ENCODE measurements around the gene GPR61.
A peak's percentile ranks its signal among the peaks of the same experiment; 100 is the strongest.

GPR61 gene

GRCh38 chr1:109531380-109531779, 8.3 kb upstream of the GPR61 start:
- Histone ChIP-seq H3K4me3 (ENCODE audit: low read depth, low read length) (no peak overlapping the region), H3K36me3 (ENCODE audit: control insufficient read depth, insufficient read depth, low read length) (no peaks in the 10 kb centered on the region), H3K4me1 (ENCODE audit: control insufficient read depth, insufficient read depth, low read length) (no peaks in the 10 kb centered on the region), H3K9me3 (ENCODE audit: control insufficient read depth, insufficient read depth, low read length) (no peaks in the 10 kb centered on the region), H3K9ac (ENCODE audit: low read depth, low read length) (no peak overlapping the region), H3K27me3 (ENCODE audit: control insufficient read depth, insufficient read depth, low read length) (no peaks in the 10 kb centered on the region)

GRCh38 chr1:109531826-109532364, 7.8 kb upstream of the GPR61 start:
- no peaks in the 10 kb centered on the region for H3K4me1 ChIP-seq (ENCODE audit: control insufficient read depth, insufficient read depth, low read length)
- no peak overlapping the region for H3K9ac ChIP-seq (ENCODE audit: low read depth, low read length)
- H3K9me3 ChIP-seq (ENCODE audit: control insufficient read depth, insufficient read depth, low read length) = no peaks in the 10 kb centered on the region
- H3K4me3 ChIP-seq (ENCODE audit: low read depth, low read length) = peak overlapping the region; percentile 20
- H3K36me3 ChIP-seq (ENCODE audit: control insufficient read depth, insufficient read depth, low read length) = no peaks in the 10 kb centered on the region
- H3K27me3 ChIP-seq (ENCODE audit: control insufficient read depth, insufficient read depth, low read length) = no peaks in the 10 kb centered on the region

GRCh38 chr1:109532365-109533136, 7.1 kb upstream of the GPR61 start:
- Histone ChIP-seq H3K27me3 (ENCODE audit: control insufficient read depth, insufficient read depth, low read length) (no peaks in the 10 kb centered on the region), H3K4me1 (ENCODE audit: control insufficient read depth, insufficient read depth, low read length) (no peaks in the 10 kb centered on the region), H3K9me3 (ENCODE audit: control insufficient read depth, insufficient read depth, low read length) (no peaks in the 10 kb centered on the region), H3K36me3 (ENCODE audit: control insufficient read depth, insufficient read depth, low read length) (no peaks in the 10 kb centered on the region), H3K9ac (ENCODE audit: low read depth, low read length) (no peak overlapping the region), H3K4me3 (ENCODE audit: low read depth, low read length) (peak overlapping the region; percentile 20)

GRCh38 chr1:109534307-109534858, 5.3 kb upstream of the GPR61 start:
- Histone ChIP-seq H3K4me1 (ENCODE audit: control insufficient read depth, insufficient read depth, low read length) (no peaks in the 10 kb centered on the region), H3K36me3 (ENCODE audit: control insufficient read depth, insufficient read depth, low read length) (no peaks in the 10 kb centered on the region), H3K4me3 (ENCODE audit: low read depth, low read length) (no peak overlapping the region), H3K9ac (ENCODE audit: low read depth, low read length) (no peak overlapping the region), H3K9me3 (ENCODE audit: control insufficient read depth, insufficient read depth, low read length) (no peaks in the 10 kb centered on the region), H3K27me3 (ENCODE audit: control insufficient read depth, insufficient read depth, low read length) (no peaks in the 10 kb centered on the region)

GRCh38 chr1:109535481-109535880, 4.2 kb upstream of the GPR61 start:
- no peaks in the 10 kb centered on the region for H3K36me3 ChIP-seq (ENCODE audit: control insufficient read depth, insufficient read depth, low read length)
- H3K27me3 ChIP-seq (ENCODE audit: control insufficient read depth, insufficient read depth, low read length) = no peaks in the 10 kb centered on the region
- H3K9me3 ChIP-seq (ENCODE audit: control insufficient read depth, insufficient read depth, low read length) = no peaks in the 10 kb centered on the region
- peaks cover 4% of the 10 kb centered on the region for H3K4me1 ChIP-seq (ENCODE audit: control insufficient read depth, insufficient read depth, low read length)
- H3K9ac ChIP-seq (ENCODE audit: low read depth, low read length) = no peak overlapping the region
- no peak overlapping the region for H3K4me3 ChIP-seq (ENCODE audit: low read depth, low read length)

GRCh38 chr1:109535971-109536491, 3.6 kb upstream of the GPR61 start:
- H3K4me1 ChIP-seq (ENCODE audit: control insufficient read depth, insufficient read depth, low read length) = peaks cover 4% of the 10 kb centered on the region
- H3K4me3 ChIP-seq (ENCODE audit: low read depth, low read length) = no peak overlapping the region
- H3K9me3 ChIP-seq (ENCODE audit: control insufficient read depth, insufficient read depth, low read length) = no peaks in the 10 kb centered on the region
- no peaks in the 10 kb centered on the region for H3K27me3 ChIP-seq (ENCODE audit: control insufficient read depth, insufficient read depth, low read length)
- no peaks in the 10 kb centered on the region for H3K36me3 ChIP-seq (ENCODE audit: control insufficient read depth, insufficient read depth, low read length)
- H3K9ac ChIP-seq (ENCODE audit: low read depth, low read length) = no peak overlapping the region

- H3K36me3 ChIP-seq (ENCODE audit: control insufficient read depth, insufficient read depth, low read length) = no peaks in the 10 kb centered on the region
- H3K4me3 ChIP-seq (ENCODE audit: low read depth, low read length) = no peak overlapping the region
- H3K9me3 ChIP-seq (ENCODE audit: control insufficient read depth, insufficient read depth, low read length) = no peaks in the 10 kb centered on the region
- H3K27me3 ChIP-seq (ENCODE audit: control insufficient read depth, insufficient read depth, low read length) = no peaks in the 10 kb centered on the region
- peaks cover 4% of the 10 kb centered on the region for H3K4me1 ChIP-seq (ENCODE audit: control insufficient read depth, insufficient read depth, low read length)
- no peak overlapping the region for H3K9ac ChIP-seq (ENCODE audit: low read depth, low read length)
These were observed 2.1 kb upstream of the GPR61 start for GRCh38 chr1:109537450-109538178.

GRCh38 chr1:109538827-109539555, 681 bp upstream of the GPR61 start:
- H3K27me3 ChIP-seq (ENCODE audit: control insufficient read depth, insufficient read depth, low read length) = no peaks in the 10 kb centered on the region
- no peak overlapping the region for H3K9ac ChIP-seq (ENCODE audit: low read depth, low read length)
- peaks cover 4% of the 10 kb centered on the region for H3K4me1 ChIP-seq (ENCODE audit: control insufficient read depth, insufficient read depth, low read length)

GRCh38 chr1:109541102-109541501, 1.4 kb downstream of the GPR61 start:
- Histone ChIP-seq H3K36me3 (ENCODE audit: control insufficient read depth, insufficient read depth, low read length) (no peaks in the 10 kb centered on the region), H3K9me3 (ENCODE audit: control insufficient read depth, insufficient read depth, low read length) (no peaks in the 10 kb centered on the region), H3K27me3 (ENCODE audit: control insufficient read depth, insufficient read depth, low read length) (no peaks in the 10 kb centered on the region), H3K4me1 (ENCODE audit: control insufficient read depth, insufficient read depth, low read length) (peaks cover 4% of the 10 kb centered on the region), H3K9ac (ENCODE audit: low read depth, low read length) (no peak overlapping the region), H3K4me3 (ENCODE audit: low read depth, low read length) (no peak overlapping the region)

More at GRCh38 chr1:109538827-109539555, 681 bp upstream of the GPR61 start:
- Histone ChIP-seq H3K9me3 (ENCODE audit: control insufficient read depth, insufficient read depth, low read length) (no peaks in the 10 kb centered on the region), H3K36me3 (ENCODE audit: control insufficient read depth, insufficient read depth, low read length) (no peaks in the 10 kb centered on the region), H3K4me3 (ENCODE audit: low read depth, low read length) (no peak overlapping the region)

- H3K36me3 ChIP-seq (ENCODE audit: control insufficient read depth, insufficient read depth, low read length) = no peaks in the 10 kb centered on the region
- H3K27me3 ChIP-seq (ENCODE audit: control insufficient read depth, insufficient read depth, low read length) = no peaks in the 10 kb centered on the region
- peaks cover 9% of the 10 kb centered on the region for H3K4me1 ChIP-seq (ENCODE audit: control insufficient read depth, insufficient read depth, low read length)
- H3K9ac ChIP-seq (ENCODE audit: low read depth, low read length) = no peak overlapping the region
- no peak overlapping the region for H3K4me3 ChIP-seq (ENCODE audit: low read depth, low read length)
- no peaks in the 10 kb centered on the region for H3K9me3 ChIP-seq (ENCODE audit: control insufficient read depth, insufficient read depth, low read length)
These were observed 3.0 kb downstream of the GPR61 start for GRCh38 chr1:109542657-109543056.

- H3K9me3 ChIP-seq (ENCODE audit: control insufficient read depth, insufficient read depth, low read length) = no peaks in the 10 kb centered on the region
- H3K36me3 ChIP-seq (ENCODE audit: control insufficient read depth, insufficient read depth, low read length) = no peaks in the 10 kb centered on the region
- no peak overlapping the region for H3K4me3 ChIP-seq (ENCODE audit: low read depth, low read length)
- no peak overlapping the region for H3K9ac ChIP-seq (ENCODE audit: low read depth, low read length)
- no peaks in the 10 kb centered on the region for H3K27me3 ChIP-seq (ENCODE audit: control insufficient read depth, insufficient read depth, low read length)
- peaks cover 9% of the 10 kb centered on the region for H3K4me1 ChIP-seq (ENCODE audit: control insufficient read depth, insufficient read depth, low read length)
These were observed 3.8 kb downstream of the GPR61 start for GRCh38 chr1:109543283-109543987.
